ENCODE results near the gene KIDINS220. TPM values are rescaled to one million over a fixed set of nuclear protein-coding genes. Genes with fewer than 3 reads are reported as not detected.

KIDINS220 gene
- 10 to 100 TPM; 64.6 to 68.8 TPM for total RNA-seq

DNA sequence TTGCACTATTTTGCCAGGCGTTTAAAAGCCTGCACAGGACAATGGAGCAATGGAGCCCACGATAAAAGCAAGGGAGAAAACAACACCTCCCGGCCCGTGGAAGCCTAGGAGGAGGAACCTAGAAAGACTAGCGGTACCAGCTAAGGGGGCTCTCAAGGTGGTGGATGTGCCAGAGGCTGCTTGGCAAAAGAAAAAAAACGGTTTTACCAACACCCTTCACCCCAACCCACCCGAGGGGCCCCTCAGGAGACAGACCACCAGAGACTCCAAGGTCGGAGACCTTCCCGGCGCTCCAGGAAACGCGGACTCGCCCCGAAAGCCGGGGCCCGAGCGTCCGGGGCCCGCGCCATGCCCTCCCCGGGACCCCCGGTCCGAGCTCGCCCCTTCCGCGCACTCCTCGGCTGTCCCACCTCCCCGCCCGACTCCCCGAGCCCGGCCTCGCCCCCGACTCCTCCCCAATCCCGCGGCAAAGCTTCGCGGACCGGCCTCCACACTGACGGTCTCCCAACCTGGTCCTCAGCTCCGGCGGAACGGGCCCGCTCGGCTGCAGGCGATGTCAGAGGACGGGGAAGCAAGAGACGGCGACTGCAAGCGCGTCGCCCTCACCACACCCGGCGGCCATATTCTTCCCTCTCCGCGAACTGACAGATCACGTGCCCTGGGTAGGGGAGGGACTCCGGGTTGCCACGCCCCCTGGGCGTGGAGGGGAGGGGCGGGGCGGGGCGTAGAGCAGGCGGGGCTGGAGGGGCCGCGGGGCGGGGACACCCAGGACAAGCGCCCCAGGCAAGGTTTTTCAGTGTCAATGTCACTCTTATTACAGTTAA, at the start of gene KIDINS220:
KIDINS220 (minus strand) TSS at position 643 of the 824 bp plus-strand sequence. CDS start 10,520 bp downstream, outside the sequence.

DNA sequence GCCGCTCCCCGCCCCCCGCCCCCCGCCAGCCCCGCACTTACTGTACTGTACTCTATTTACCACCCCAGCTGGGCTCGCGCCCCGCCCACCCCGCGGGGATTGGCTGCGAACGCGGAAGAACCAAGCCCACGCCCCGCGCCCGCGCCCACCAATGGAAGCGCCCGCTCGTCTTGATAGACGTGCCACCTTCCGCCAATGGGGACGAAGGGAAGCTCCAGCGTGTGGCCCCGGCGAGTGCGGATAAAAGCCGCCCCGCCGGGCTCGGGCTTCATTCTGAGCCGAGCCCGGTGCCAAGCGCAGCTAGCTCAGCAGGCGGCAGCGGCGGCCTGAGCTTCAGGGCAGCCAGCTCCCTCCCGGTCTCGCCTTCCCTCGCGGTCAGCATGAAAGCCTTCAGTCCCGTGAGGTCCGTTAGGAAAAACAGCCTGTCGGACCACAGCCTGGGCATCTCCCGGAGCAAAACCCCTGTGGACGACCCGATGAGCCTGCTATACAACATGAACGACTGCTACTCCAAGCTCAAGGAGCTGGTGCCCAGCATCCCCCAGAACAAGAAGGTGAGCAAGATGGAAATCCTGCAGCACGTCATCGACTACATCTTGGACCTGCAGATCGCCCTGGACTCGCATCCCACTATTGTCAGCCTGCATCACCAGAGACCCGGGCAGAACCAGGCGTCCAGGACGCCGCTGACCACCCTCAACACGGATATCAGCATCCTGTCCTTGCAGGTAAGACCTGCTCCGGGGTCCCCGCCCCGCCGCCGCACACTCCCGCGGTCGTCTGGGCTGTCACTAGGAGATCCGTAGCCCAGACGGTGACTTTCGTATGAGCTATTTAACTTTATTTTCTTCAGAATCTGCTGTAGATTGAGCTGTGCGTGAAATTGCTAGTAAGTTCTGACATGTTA, 155.4 kb downstream of the KIDINS220 start, which contains the start of gene ID2:
ID2 (plus strand) TSS at position 271 of the 907 bp plus-strand sequence; CDS start at position 381, 110 bp downstream.

Other genes starting within 250 kb of the KIDINS220 start
- gene ID2, start 155.6 kb downstream of the KIDINS220 start, total RNA-seq = 10 to 100 TPM; 20.3 to 32.7 TPM
- 10 to 100 TPM; 22.3 to 22.4 TPM for gene MBOAT2, start 166.1 kb upstream of the KIDINS220 start, total RNA-seq

Data from melanocyte of skin (primary cell).